HFF-Myc (cell line): ENCODE measurements around the gene SCUBE1.

Experiments
- DNase-seq: peaks from one replicate; pipeline ENCODE4 v3.0.0-alpha.2; 2011; ENCODE audit warnings: low read depth; ENCODE audit errors: extremely low read depth
- H3K4me3 ChIP-seq: replicated peaks from 2 replicates; pipeline ENCODE4 v1.5.1; 2011; ENCODE audit warnings: low read depth, mild to moderate bottlenecking, control low read depth, low read length
- CTCF ChIP-seq: IDR thresholded peaks from 2 replicates; pipeline ENCODE4 v1.5.1; 2012; ENCODE audit warnings: mild to moderate bottlenecking, low read depth, low read length, control low read depth; ENCODE audit errors: missing control alignments

The SCUBE1 gene

DNA sequence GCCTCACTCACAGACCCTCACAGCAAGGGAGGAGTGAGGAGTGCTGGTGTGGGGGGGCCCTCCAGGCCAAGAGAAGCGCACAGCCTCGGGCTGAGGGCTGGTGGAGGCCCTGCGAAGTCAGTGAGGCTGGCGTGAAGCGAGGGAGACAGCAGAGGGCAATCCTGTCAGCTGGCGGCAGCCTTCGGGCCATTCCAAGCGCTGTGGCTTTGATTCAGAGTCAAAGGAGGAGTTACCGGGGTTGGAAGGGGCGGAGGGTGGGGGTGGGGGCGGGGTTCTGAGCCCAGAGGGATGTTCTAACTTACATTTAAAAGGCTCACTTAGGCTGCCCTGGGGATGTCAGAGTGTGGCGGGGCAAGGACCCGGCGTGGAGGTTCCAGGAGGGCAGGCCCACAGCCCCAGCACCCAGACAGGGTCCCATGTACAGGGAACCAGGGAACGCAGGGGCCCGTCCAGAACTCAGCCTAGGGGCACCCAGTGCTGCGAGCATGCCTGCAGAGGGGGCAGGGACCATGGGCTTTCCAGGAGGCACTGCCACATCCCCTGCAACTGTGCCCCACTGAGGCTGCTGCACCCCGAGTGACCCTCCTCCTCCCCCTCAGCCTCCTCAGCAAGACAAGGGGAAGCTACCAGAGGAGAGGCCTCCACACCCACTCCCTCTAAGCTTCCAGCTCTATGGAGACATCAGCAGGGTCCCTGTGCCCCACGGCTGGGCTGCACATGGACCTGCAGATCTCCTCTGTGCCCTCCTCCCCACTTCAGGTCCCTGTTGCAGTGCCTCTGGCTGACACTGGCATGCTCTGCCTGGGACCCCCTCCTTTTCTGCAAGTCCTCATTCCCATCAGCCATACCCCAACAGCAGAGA is 116.6 kb downstream of the SCUBE1 start:
- no peak for DNase-seq
- H3K4me3 ChIP-seq = no peak overlapping the region
- TF ChIP-seq CTCF = no peak

DNA sequence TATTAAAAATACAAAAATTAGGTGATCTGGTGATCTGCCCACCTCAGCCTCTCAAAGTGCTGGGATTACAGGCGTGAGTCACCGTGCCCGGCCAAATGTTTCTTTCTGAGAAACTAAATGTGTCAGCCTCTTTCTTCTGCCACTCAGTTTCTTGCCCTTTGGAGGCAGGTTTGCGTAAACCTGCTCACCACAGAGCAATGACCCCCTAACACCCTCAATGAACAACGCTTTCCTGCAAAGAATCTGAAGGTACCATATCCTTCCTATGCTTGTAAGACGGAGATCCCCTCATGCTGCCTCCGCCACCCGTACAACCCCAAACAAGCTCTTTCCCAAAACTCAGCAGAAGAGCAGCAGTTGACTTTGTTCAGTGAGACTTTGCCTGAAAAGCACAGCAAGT is 117.6 kb downstream of the SCUBE1 start:
- no peak overlapping the region for H3K4me3 ChIP-seq
- no peak for TF ChIP-seq CTCF
- no peak for DNase-seq

- TF ChIP-seq CTCF = no peak
- no peak overlapping the region for H3K4me3 ChIP-seq
- DNase-seq = no peak
These were observed 120.2 kb downstream of the SCUBE1 start for GRCh38 chr22:43222987-43223386.

GRCh38 chr22:43222262-43222661 is 120.9 kb downstream of the SCUBE1 start:
- TF ChIP-seq CTCF = no peak
- no peak overlapping the region for H3K4me3 ChIP-seq
- no peak for DNase-seq

GRCh38 chr22:43220625-43221380 is 122.4 kb downstream of the SCUBE1 start:
- no peak overlapping the region for H3K4me3 ChIP-seq
- no peak for DNase-seq
- no peak for TF ChIP-seq CTCF

GRCh38 chr22:43218786-43219185 is 124.4 kb downstream of the SCUBE1 start:
- DNase-seq = no peak
- H3K4me3 ChIP-seq = no peak overlapping the region
- TF ChIP-seq CTCF = no peak
